Fibroblast of skin of left quadriceps (primary cell): ENCODE results near the gene AOAH.
"Not testable (repeated sequence)": the region's sequence is repeated elsewhere in the genome, so short reads cannot be mapped to it uniquely, and the experiment has no call there.

Experiments
- DNase-seq, 2 experiments: peaks; one replicate each; pipeline ENCODE4 v3.0.0-alpha.2; 2013; ENCODE audit warnings: low read depth in 2 of 2

Gene AOAH

GRCh38 chr7:36469236-36469635 lies 255.1 kb downstream of the AOAH start:
- no peak for DNase-seq

GRCh38 chr7:36468370-36469101 lies 255.8 kb downstream of the AOAH start:
- peak; percentile 40 to 49 for DNase-seq

GRCh38 chr7:36466001-36466400 lies 258.3 kb downstream of the AOAH start:
- DNase-seq = not testable (repeated sequence)

- DNase-seq = peak; percentile 22 to 29
Measured at GRCh38 chr7:36464271-36464670, 260.0 kb downstream of the AOAH start.
